GM18498 (cell line): ENCODE data around the gene SETD6.

Experiments
- ATAC-seq: cut with Tn5 transposase; IDR thresholded peaks from one replicate; pipeline ENCODE4 v1.9.1; 2021; ENCODE audit warnings: mild to moderate bottlenecking, moderate library complexity; ENCODE audit not compliant: unreplicated experiment

Gene SETD6

DNA sequence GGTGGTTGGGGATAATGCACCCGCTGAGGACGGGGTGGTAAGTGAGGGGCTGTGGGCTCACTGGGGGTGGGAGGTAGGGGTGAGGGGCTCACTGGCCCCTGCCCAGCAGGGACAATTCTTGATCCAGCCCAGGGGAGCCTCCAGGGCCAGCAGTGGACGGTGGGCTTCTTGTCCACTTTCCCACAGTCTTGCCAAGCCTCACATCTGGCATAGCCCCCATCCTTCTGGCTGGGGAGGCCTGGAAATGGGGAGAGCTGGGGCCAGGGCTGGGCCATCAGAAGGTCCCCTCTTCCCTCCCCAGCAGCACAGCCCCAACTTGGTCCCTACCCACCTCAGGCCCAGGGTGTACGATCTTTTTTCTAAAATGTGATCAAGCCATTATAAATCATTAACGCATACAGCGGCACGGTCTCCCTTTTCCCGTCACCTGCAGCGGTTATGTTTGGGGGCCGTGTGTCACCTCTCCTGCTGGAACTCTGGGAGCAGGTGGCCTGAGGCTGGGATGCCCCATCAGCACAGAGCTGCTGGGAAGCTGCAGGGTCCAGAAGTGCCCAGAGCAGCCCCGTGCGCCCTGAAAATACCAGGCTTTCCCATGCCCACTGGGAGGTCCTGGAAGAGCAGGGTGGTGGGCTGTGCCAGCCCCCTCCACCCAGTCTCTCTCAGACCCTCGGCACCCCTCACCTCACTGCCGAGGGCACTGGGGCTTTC lies 7.2 kb upstream of the SETD6 start:
- ATAC-seq = no peak

- ATAC-seq = no peak
Measured at GRCh38 chr16:58508671-58509251, 6.6 kb upstream of the SETD6 start.

GRCh38 chr16:58509256-58510096 lies 5.8 kb upstream of the SETD6 start:
- ATAC-seq = no peak

- ATAC-seq = no peak
Measured at GRCh38 chr16:58510097-58510775, 5.1 kb upstream of the SETD6 start.

- ATAC-seq = no peak
Measured at GRCh38 chr16:58510776-58511628, 4.3 kb upstream of the SETD6 start.

DNA sequence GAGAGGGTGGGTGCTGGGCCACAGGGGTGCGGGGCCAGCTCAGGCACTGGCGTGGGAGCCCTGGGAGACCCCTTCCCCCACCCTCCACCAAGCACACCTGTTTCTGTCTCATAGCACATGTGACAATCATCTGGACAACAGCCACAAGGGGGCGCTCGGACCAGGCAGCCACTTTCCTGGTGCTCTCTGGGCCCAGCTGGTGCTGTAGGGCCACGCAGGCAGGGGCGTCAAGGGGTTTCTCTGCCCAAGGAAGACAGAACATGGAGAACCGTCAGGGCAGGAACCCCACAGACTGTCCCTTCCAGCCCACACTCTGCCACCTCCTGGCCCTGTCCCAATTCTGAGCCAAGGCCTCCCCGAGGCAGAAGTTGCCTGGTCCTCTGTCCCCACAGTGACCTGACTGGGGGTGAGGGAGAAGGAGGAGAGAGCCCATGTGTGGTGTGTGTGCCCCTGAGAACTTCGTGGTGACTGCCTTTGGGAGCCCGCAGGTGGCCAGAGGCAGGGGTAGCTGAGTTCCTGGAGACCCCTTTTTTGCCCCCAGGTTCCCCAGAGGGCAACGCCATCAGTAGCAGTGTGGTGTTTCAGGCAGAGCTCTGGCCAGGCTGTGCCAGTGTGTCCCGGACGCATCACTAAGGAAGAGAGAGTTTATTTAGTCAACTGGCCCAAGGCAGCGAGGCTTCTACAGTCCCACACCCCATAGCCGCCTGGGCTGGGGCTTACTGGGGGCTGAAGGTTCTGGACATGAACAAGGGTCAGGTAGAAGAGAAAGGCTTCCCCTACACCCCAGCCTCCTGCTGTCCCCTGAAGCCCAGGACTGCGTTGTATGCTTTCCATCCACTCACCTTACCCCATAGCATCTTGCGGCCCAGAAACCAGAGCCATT lies 3.1 kb upstream of the SETD6 start:
- peak; percentile 42 for ATAC-seq

DNA sequence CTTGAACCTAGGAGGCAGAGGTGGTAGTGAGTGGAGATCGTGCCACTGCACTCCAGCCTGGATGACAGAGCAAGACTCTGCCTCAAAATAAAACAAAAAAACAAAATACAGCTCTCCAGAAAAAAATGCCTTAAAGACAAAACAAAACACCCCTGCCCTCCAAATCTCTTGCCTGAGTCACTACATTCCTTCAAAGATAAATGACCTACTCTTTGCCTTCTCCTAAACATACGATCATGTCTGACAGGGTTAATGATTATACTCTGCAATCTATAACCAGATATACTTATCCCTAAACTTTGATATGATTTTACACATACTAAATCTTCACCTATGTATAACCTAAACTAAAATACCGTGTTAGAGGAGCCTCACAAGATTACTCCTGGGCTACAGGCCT lies 1.4 kb upstream of the SETD6 start:
- no peak for ATAC-seq

DNA sequence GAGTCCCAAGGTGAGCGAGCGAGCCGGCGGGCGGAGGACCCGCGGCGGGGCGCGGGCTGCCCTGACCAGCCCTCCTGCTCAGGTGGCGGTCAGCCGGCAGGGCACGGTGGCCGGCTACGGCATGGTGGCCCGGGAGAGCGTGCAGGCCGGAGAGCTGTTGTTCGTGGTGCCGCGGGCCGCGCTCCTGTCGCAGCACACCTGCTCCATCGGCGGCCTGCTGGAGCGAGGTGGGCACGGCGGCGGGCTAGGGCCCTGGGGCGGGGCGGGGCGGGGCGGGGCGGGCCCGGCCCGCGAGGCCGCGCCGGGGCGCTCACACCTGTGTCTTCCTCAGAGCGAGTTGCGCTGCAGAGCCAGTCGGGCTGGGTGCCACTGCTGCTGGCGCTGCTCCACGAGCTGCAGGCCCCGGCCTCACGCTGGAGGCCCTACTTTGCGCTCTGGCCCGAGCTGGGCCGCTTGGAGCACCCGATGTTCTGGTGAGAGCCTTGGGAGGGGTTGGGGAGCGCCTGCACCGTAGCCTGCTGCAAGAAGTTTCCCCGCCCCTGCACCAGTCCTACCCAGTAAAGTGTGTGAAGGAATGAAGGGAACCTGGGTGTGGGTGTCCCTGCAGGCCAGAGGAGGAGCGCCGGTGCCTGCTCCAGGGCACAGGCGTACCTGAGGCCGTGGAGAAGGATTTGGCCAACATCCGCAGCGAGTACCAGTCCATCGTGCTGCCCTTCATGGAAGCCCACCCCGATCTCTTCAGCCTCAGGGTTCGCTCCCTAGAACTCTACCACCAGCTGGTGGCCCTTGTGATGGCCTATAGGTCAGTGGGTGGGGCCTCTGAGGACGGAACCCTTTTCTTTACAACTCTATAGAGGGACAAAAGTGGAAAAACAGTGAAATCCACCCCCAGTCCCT lies 802 bp downstream of the SETD6 start:
- peak; percentile 33 for ATAC-seq

- ATAC-seq = no peak
Measured at GRCh38 chr16:58516768-58517107, 1.4 kb downstream of the SETD6 start.

GRCh38 chr16:58518083-58518979 lies 3.0 kb downstream of the SETD6 start:
- ATAC-seq = peak; percentile 38

- ATAC-seq = no peak
Measured at GRCh38 chr16:58518980-58519368, 3.7 kb downstream of the SETD6 start.

- ATAC-seq = no peak
Measured at GRCh38 chr16:58519707-58520106, 4.4 kb downstream of the SETD6 start.

DNA sequence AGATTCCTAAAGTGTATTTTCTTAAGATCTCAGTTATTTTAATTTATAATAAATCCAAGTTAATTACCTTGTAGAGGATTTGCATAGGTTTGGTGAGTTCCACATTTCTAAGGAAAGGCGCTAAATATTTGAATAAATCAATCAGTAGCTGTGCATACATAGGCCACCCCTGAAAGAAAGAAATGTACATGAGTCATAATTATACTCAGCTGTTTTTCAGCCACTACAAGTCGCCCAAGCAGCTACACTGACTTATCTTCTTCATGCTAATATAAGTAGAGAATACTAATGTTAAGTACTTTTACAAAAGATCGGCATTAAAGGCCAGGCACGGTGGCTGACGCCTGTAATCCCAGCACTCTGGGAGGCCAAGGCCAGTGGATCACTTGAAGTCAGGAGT lies 14.9 kb downstream of the SETD6 start:
- no peak for ATAC-seq

GRCh38 chr16:58532414-58532813 lies 17.1 kb downstream of the SETD6 start:
- no peak for ATAC-seq

DNA sequence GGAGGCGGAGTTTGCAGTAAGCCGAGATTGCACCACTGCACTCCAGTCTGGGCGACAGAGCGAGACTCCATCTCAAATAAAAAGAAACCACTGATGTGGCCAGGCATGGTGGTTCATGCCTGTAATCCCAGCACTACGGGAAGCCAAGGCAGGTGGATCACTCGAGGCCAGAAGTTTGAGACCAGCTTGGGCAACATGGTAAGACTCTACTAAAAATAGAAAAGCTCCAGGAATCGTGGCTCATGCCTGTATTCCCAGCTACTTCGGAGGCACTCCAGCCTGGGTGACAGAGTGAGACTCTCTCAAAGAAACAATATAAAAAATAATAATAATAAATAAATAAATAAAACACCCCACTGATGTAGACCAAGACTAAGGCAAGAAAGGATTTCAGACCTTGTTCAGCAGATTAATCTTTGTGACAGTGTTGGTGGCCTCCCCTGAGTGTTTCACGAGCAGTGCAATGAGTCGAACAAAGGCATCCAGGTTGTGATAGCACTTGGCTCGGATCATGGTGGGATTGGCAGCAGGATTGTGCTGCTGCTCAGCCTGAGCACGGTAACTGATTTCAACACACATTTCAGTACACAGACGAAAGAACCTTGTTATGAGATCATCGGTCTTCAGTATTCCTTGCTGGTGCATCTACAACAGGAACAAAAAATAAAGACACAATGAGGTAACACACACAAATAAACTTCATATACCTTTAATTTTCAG lies 18.6 kb downstream of the SETD6 start:
- no peak for ATAC-seq

- ATAC-seq = no peak
Measured at GRCh38 chr16:58535100-58535499, 19.8 kb downstream of the SETD6 start.

DNA sequence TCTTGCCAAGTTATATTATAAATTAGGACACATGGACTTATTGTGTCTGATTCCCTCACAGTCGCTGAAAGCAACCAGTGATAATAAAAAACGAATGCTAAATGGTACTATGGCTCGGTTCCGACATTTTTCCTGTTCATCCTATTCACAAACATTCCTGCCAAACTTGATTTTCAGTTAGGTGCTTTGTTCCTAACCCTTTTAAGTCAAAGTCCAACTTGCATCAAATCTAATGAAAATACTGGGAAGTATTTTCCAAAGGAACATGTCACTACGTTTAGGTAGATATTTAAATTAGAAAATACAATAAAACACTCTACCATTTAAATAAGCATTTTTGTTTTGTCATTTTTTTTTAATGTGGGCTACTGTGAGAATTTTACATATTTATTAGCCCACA lies 21.0 kb downstream of the SETD6 start:
- no peak for ATAC-seq
